Natural killer cell (primary cell): Measurements from ENCODE around the gene C13orf46. TPM values are rescaled to one million over a fixed set of nuclear protein-coding genes. Genes with fewer than 3 reads are reported as not detected.

Experiments
- ATAC-seq, 3 donors: fragments of 150-1000 bp in 2 of 3; fragments of 200-7000 bp in 1 of 3; cut with Tn5 transposase; 1 replicate in 1 of 3; 2 replicates in 2 of 3; pipeline ENCODE4 v1.10.0; 2021; ENCODE audit warnings: mild to moderate bottlenecking in 2 of 3, moderate library complexity in 2 of 3
- DNase-seq, 2 donors: peaks; one replicate each; pipeline versions ENCODE4 v3.0.0 to v3.0.0-alpha.2; 2013 to 2021; ENCODE audit warnings: mixed read lengths in 1 of 2
- H3K27ac ChIP-seq: one replicate; pipeline ENCODE4 v1.5.1; 2013; ENCODE audit warnings: mild to moderate bottlenecking, low read length
- H3K27me3 ChIP-seq: one replicate; pipeline ENCODE4 v1.6.1; 2013; ENCODE audit warnings: low read length; ENCODE audit not compliant: control insufficient read depth, insufficient read depth
- H3K36me3 ChIP-seq: one replicate; pipeline ENCODE4 v1.6.1; 2013; ENCODE audit warnings: low read length; ENCODE audit not compliant: control insufficient read depth, insufficient read depth
- H3K4me1 ChIP-seq: one replicate; pipeline ENCODE4 v1.6.1; 2013; ENCODE audit warnings: low read length; ENCODE audit not compliant: control insufficient read depth, insufficient read depth
- H3K4me3 ChIP-seq: one replicate; pipeline ENCODE4 v1.5.1; 2013; ENCODE audit warnings: low read length
- H3K9me3 ChIP-seq: one replicate; pipeline ENCODE4 v1.6.1; 2013; ENCODE audit warnings: low read length; ENCODE audit not compliant: control insufficient read depth, insufficient read depth
- H3K27ac Mint-ChIP-seq, 2 donors: one replicate each; pipeline ENCODE4 v1.8.0; 2022; ENCODE audit warnings: mild to moderate bottlenecking in 2 of 2, mixed read lengths in 2 of 2, moderate library complexity in 1 of 2
- H3K27me3 Mint-ChIP-seq, 2 donors: one replicate each; pipeline ENCODE4 v1.8.0; 2022; ENCODE audit warnings: low read depth in 2 of 2, mixed read lengths in 2 of 2
- H3K36me3 Mint-ChIP-seq: one replicate; pipeline ENCODE4 v1.8.0; 2022; ENCODE audit warnings: mixed read lengths
- H3K4me1 Mint-ChIP-seq, 2 donors: one replicate each; pipeline ENCODE4 v1.8.0; 2022; ENCODE audit warnings: mixed read lengths in 2 of 2
- H3K4me3 Mint-ChIP-seq: one replicate; pipeline ENCODE4 v1.8.0; 2022; ENCODE audit warnings: mild to moderate bottlenecking, moderate library complexity, mixed read lengths
- H3K9me3 Mint-ChIP-seq, 2 donors: one replicate each; pipeline ENCODE4 v1.8.0; 2022; ENCODE audit warnings: mixed read lengths in 2 of 2
- CTCF ChIP-seq: fragments of 200-600 bp; IDR thresholded peaks from one replicate; pipeline ENCODE4 v1.8.0; 2022; ENCODE audit warnings: antibody characterized with exemption
- WGBS: methylation state at CpG from one replicate; pipeline ENCODE4 v1.1.7; 2013; ENCODE audit warnings: missing lambda C conversion rate; ENCODE audit not compliant: insufficient coverage; 5-methylcytosine and 5-hydroxymethylcytosine counted together
- intact Hi-C: fragments of 100-400 bp; cut with micrococcal nuclease; formaldehyde crosslinking; loops from one replicate; pipeline ENCODE4 v1.14.2; 2022
- total RNA-seq, 4 donors: library from RNA; stranded (reverse); fragments of 120-200 nt in 1 of 4; gene quantifications; one replicate each; pipeline versions ENCODE4 v1.2.3 to v1.2.4, GENCODE V29; 2013 to 2022

Gene C13orf46
- total RNA-seq, 3 donors from 2014 or later (not counting 1 experiment from before 2014, with no cell fraction given), result 21.1 to 23.9 (median 23.5) TPM

GRCh38 chr13:114004420-114005205 lies 30.7 kb upstream of the C13orf46 start:
- Mint-ChIP-seq H3K36me3 (no peaks in the 10 kb centered on the region), H3K4me1 (peaks cover 0 to 8% of the 10 kb centered on the region in 2 donors), H3K4me3 (no peak overlapping the region), H3K27me3 (no peaks in the 10 kb centered on the region), H3K9me3 (no peaks in the 10 kb centered on the region), H3K27ac (peak overlapping the region in 1 of 2 donors; percentile 79)
- H3K27me3 ChIP-seq, result no peaks in the 10 kb centered on the region
- H3K4me3 ChIP-seq, result no peak overlapping the region
- H3K4me1 ChIP-seq, result no peaks in the 10 kb centered on the region
- intact Hi-C loops, result no loop called here
- DNase-seq, result no peak
- no peak for TF ChIP-seq CTCF
- no peak for ATAC-seq
- 94% methylated on average over 41 of the region's 41 CpGs for WGBS
- peaks cover 56% of the 10 kb centered on the region for H3K36me3 ChIP-seq
- no peaks in the 10 kb centered on the region for H3K9me3 ChIP-seq
- H3K27ac ChIP-seq, result no peak overlapping the region

DNA sequence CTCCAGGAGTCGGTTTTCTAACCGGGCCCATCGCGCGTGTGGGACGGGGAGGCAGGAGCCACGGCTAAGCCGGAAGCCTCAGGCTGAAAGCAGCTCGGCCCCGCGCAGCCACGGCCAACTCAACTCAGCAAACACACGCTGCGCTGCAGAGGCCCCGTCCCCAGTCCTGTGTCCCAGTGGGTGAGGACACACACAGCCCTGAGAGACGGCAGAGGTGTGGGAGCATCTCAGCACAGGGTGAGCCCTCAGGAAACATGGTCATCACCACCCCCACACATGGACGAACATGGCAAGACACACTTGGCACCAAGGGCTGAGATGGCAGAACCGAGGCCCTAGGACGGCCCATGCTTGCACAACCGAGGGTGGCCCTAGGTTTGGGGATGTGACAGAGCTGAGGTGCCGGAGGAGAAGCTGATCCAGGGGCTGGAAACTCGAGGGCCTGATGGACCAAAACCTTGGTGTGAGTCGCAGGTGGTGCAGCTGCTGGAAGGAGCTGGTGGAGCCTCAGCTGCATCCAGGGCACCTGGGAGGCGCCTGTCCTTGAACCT lies 29.0 kb upstream of the C13orf46 start:
- no peak for DNase-seq
- Histone ChIP-seq H3K9me3 (no peaks in the 10 kb centered on the region), H3K4me3 (no peak overlapping the region), H3K27me3 (no peaks in the 10 kb centered on the region), H3K27ac (no peak overlapping the region), H3K36me3 (peaks cover 65% of the 10 kb centered on the region), H3K4me1 (no peaks in the 10 kb centered on the region)
- H3K9me3 Mint-ChIP-seq, result no peaks in the 10 kb centered on the region
- H3K4me3 Mint-ChIP-seq, result no peak overlapping the region
- H3K27me3 Mint-ChIP-seq, result no peaks in the 10 kb centered on the region
- 95% methylated on average over 24 of the region's 24 CpGs for WGBS
- H3K27ac Mint-ChIP-seq, result peak overlapping the region in 1 of 2 donors; percentile 45
- peaks cover 6 to 13% of the 10 kb centered on the region in 2 donors for H3K4me1 Mint-ChIP-seq
- ATAC-seq, result no peak
- intact Hi-C loops, result no loop called here
- TF ChIP-seq CTCF, result no peak
- no peaks in the 10 kb centered on the region for H3K36me3 Mint-ChIP-seq

GRCh38 chr13:114002009-114002544 lies 28.2 kb upstream of the C13orf46 start:
- peaks cover 6 to 20% of the 10 kb centered on the region in 2 donors for H3K4me1 Mint-ChIP-seq

More at GRCh38 chr13:114002009-114002544, 28.2 kb upstream of the C13orf46 start:
- no peak for ATAC-seq
- intact Hi-C loops, result no loop called here
- no peak for TF ChIP-seq CTCF
- H3K4me1 ChIP-seq, result no peaks in the 10 kb centered on the region
- H3K27ac ChIP-seq, result no peak overlapping the region
- H3K36me3 ChIP-seq, result peaks cover 67% of the 10 kb centered on the region
- Mint-ChIP-seq H3K27me3 (no peaks in the 10 kb centered on the region), H3K4me3 (no peak overlapping the region), H3K9me3 (no peaks in the 10 kb centered on the region), H3K27ac (no peak overlapping the region), H3K36me3 (no peaks in the 10 kb centered on the region)
- no peak overlapping the region for H3K4me3 ChIP-seq
- H3K27me3 ChIP-seq, result no peaks in the 10 kb centered on the region
- H3K9me3 ChIP-seq, result no peaks in the 10 kb centered on the region
- no peak for DNase-seq
- 96% methylated on average over 27 of the region's 27 CpGs for WGBS
